Left lung (tissue), 10 donors: ENCODE measurements around the gene NAA50. TPM values are rescaled to one million over a fixed set of nuclear protein-coding genes. Genes with fewer than 3 reads are reported as not detected.

Experiments used
- ATAC-seq: fragments of 200-7000 bp; cut with Tn5 transposase; one replicate; pipeline ENCODE4 v1.9.1; 2020; ENCODE audit warnings: moderate library complexity
- DNase-seq, 4 donors: peaks; one replicate each; pipeline ENCODE4 v3.0.0-alpha.2; 2013 to 2020
- H3K27ac ChIP-seq, 2 donors: fragments of 200-600 bp; sonication (generic) in 1 of 2; one replicate each; pipeline versions ENCODE4 v1.5.0 to v1.8.0; 2020 to 2021
- H3K27me3 ChIP-seq, 2 donors: fragments of 200-600 bp; sonication (generic) in 1 of 2; one replicate each; pipeline versions ENCODE4 v1.5.0 to v1.8.0; 2020 to 2021
- H3K36me3 ChIP-seq, 2 donors: fragments of 200-600 bp; sonication (generic) in 1 of 2; one replicate each; pipeline versions ENCODE4 v1.5.0 to v1.8.0; 2020 to 2021
- H3K4me1 ChIP-seq, 2 donors: fragments of 200-600 bp; one replicate each; pipeline ENCODE4 v1.8.0; 2021
- H3K4me3 ChIP-seq, 2 donors: fragments of 200-600 bp; sonication (generic) in 1 of 2; one replicate each; pipeline versions ENCODE4 v1.5.0 to v1.8.0; 2020 to 2021; ENCODE audit warnings: mild to moderate bottlenecking in 1 of 2
- H3K9me3 ChIP-seq, 2 donors: fragments of 200-600 bp; sonication (generic) in 1 of 2; one replicate each; pipeline versions ENCODE4 v1.5.0 to v1.8.0; 2020 to 2021
- intact Hi-C, 2 donors: fragments of 100-400 bp; cut with DNase I; formaldehyde crosslinking; loops; one replicate each; pipeline versions ENCODE4 v1.11.2 to v1.14.2; 2022
- polyA plus RNA-seq, 6 donors: library from polyadenylated mRNA; unstranded; fragments of 120-200 nt; gene quantifications; one replicate each; pipeline ENCODE4 v1.2.1, GENCODE V29; 2013; ENCODE audit not compliant: insufficient read length in 6 of 6
- total RNA-seq, 2 donors: library from RNA; stranded (reverse); fragmentation: NEBNext Ultra II Directional; extraction: Animal tissue kit (Norgen Biotek cat#: 25700); gene quantifications; one replicate each; pipeline ENCODE4 v1.2.1, GENCODE V29; 2021
- TF ChIP-seq, protein P1 (sequence below), 2 donors: fragments of 200-600 bp; sonication (generic) in 1 of 2; IDR thresholded peaks; one replicate each; pipeline versions ENCODE4 v1.5.0 to v1.8.0; 2021; ENCODE audit warnings: antibody characterized with exemption in 2 of 2
- donor health status: DM: no; HTN: yes; CAD: no.
- donor health status: DM: no; HTN: no; CAD: no.

The NAA50 gene
- total and polyA plus RNA-seq, 8 donors = 96.9 to 132 (median 114) TPM

DNA sequence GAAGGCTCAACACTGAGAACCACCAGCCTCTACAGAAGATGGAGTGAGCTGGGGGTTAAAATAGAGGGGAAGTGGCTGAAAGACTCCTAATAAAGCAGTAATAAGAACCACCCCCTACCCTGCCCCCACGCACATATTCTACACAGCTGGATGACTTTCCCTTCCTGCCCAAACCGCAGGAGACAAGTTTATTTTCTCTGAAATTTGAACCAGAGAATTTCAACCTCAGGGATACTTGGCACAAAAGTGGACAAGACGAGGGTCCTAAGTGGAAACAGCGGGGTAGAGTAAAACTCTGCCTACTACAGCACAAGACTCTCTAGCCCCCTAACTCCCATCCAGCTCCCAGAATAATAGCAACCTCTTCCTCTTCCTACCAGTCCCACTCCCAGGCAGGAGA lies 78.0 kb downstream of the NAA50 start:
- Histone ChIP-seq H3K4me1 (no peaks in the 10 kb centered on the region), H3K27ac (no peak overlapping the region), H3K9me3 (no peaks in the 10 kb centered on the region), H3K4me3 (no peak overlapping the region), H3K36me3 (peaks cover 0 to 15% of the 10 kb centered on the region in 2 donors), H3K27me3 (no peaks in the 10 kb centered on the region)
- intact Hi-C loops = no loop called here
- TF ChIP-seq, protein P1, sequence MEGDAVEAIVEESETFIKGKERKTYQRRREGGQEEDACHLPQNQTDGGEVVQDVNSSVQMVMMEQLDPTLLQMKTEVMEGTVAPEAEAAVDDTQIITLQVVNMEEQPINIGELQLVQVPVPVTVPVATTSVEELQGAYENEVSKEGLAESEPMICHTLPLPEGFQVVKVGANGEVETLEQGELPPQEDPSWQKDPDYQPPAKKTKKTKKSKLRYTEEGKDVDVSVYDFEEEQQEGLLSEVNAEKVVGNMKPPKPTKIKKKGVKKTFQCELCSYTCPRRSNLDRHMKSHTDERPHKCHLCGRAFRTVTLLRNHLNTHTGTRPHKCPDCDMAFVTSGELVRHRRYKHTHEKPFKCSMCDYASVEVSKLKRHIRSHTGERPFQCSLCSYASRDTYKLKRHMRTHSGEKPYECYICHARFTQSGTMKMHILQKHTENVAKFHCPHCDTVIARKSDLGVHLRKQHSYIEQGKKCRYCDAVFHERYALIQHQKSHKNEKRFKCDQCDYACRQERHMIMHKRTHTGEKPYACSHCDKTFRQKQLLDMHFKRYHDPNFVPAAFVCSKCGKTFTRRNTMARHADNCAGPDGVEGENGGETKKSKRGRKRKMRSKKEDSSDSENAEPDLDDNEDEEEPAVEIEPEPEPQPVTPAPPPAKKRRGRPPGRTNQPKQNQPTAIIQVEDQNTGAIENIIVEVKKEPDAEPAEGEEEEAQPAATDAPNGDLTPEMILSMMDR (IDR thresholded peaks at IDR 0.05) = no peak
- DNase-seq = no peak
- no peak for ATAC-seq

Other genes with a start within 250 kb of the NAA50 start
- 10 to 100 TPM; 15.9 to 20.7 TPM for gene SPICE1, start 231.1 kb downstream of the NAA50 start, total RNA-seq
- gene SPICE1, start 231.1 kb downstream of the NAA50 start, polyA plus RNA-seq = 10 to 100 TPM; 22.7 to 29.5 (median 25.9) TPM
- 1 to 10 TPM; 4.1 to 4.7 TPM for gene SIDT1, start 213.7 kb downstream of the NAA50 start, total RNA-seq
- 1 to 10 TPM; 1.8 to 3.3 (median 2.4) TPM for gene SIDT1, start 213.7 kb downstream of the NAA50 start, polyA plus RNA-seq
- 10 to 100 TPM; 18.2 to 19.0 TPM for gene USF3, start 49.6 kb downstream of the NAA50 start, total RNA-seq
- gene USF3, start 49.6 kb downstream of the NAA50 start, polyA plus RNA-seq = 10 to 100 TPM; 15.4 to 19.6 (median 17.7) TPM
- gene ATP6V1A, start 786 bp upstream of the NAA50 start, total RNA-seq = 100 to 1,000 TPM; 111 to 137 TPM
- gene ATP6V1A, start 786 bp upstream of the NAA50 start, polyA plus RNA-seq = 10 to 100 TPM; 39.6 to 53.9 (median 49.3) TPM
- 1 to 10 TPM; 4.5 to 5.6 TPM for gene GRAMD1C, start 92.5 kb upstream of the NAA50 start, total RNA-seq
- gene GRAMD1C, start 92.5 kb upstream of the NAA50 start, polyA plus RNA-seq = 1 to 10 TPM; 3.1 to 6.9 (median 5.0) TPM
- 10 to 100 TPM; 10.9 to 11.2 TPM for gene ZDHHC23, start 201.8 kb upstream of the NAA50 start, total RNA-seq
- 1 to 10 TPM; 6.3 to 9.4 (median 7.1) TPM for gene ZDHHC23, start 201.8 kb upstream of the NAA50 start, polyA plus RNA-seq